Measurements from ENCODE around the gene SNAP91. TPM values are rescaled to one million over a fixed set of nuclear protein-coding genes. Genes with fewer than 3 reads are reported as not detected.

SNAP91 gene
- total RNA-seq, 1 experiment from 2014 or later: not detected

- Histone ChIP-seq H3K4me2 (ENCODE audit: low read length) (no peak overlapping the region), H3K27ac (ENCODE audit: low read length) (no peak overlapping the region), H3K9ac (ENCODE audit: low read length) (no peak overlapping the region), H3K27me3 (ENCODE audit: low read length) (no peaks in the 10 kb centered on the region), H3K79me2 (ENCODE audit: low read length) (no peaks in the 10 kb centered on the region), H3K4me1 (ENCODE audit: insufficient read depth, low read length) (peaks cover 14% of the 10 kb centered on the region), H3K4me3 (ENCODE audit: low read length) (no peak overlapping the region), H3K9me2 (replicated peaks; ENCODE audit: low read length) (no peaks in the 10 kb centered on the region), H3K36me3 (ENCODE audit: low read depth, low read length) (no peaks in the 10 kb centered on the region), H2AFZ (ENCODE audit: low read length) (no peak overlapping the region), H3F3A (ENCODE audit: low read length, unreplicated experiment) (no peaks in the 10 kb centered on the region), H4K20me1 (ENCODE audit: low read length) (no peaks in the 10 kb centered on the region), H3K9me3 (ENCODE audit: low read length) (no peaks in the 10 kb centered on the region)
- TF ChIP-seq EZH2phosphoT487 (IDR thresholded peaks at IDR 0.05; ENCODE audit: borderline replicate concordance, low read length) (no peak), CTCF (conservative IDR thresholded peaks at IDR 0.05; ENCODE audit: low read depth, low read length) (peak; percentile 86)
- intact Hi-C loops (cut with micrococcal nuclease): loop anchor here (1.0 to 5.0 kb wide), 5 partner anchors 50 to 293 kb away; partner anchors contain the start of gene ME1
- ATAC-seq (peak; percentile 34), DNase-seq (peak; percentile 85)
- BruUV-seq (replicated peaks): no TSS peak
- POLR2A ChIA-PET (ENCODE audit: unreplicated experiment): no interaction called here
- CTCF ChIA-PET: interaction anchor here (0.9 to 3.3 kb wide), 2 partner anchors 97 to 447 kb away, joined by 6 to 19 read pairs; partner anchors contain the start of gene DOP1A
These were observed 193.9 kb downstream of the SNAP91 start for GRCh38 chr6:83514866-83515466.

- H3K9ac ChIP-seq (ENCODE audit: low read length): no peak overlapping the region
- H3K4me3 ChIP-seq (ENCODE audit: low read length): no peak overlapping the region
- intact Hi-C loops (cut with micrococcal nuclease): loop anchor here (2.0 to 5.0 kb wide), 2 partner anchors 50 to 82 kb away; partner anchors contain the start of gene ME1
- H2AFZ ChIP-seq (ENCODE audit: low read length): no peak overlapping the region
- no peaks in the 10 kb centered on the region for H3K9me2 ChIP-seq (replicated peaks; ENCODE audit: low read length)
- TF ChIP-seq EZH2phosphoT487 (IDR thresholded peaks at IDR 0.05; ENCODE audit: borderline replicate concordance, low read length): no peak
- TF ChIP-seq CTCF (conservative IDR thresholded peaks at IDR 0.05; ENCODE audit: low read depth, low read length): no peak
- no peak for TF ChIP-seq EZH2 (IDR thresholded peaks at IDR 0.05; ENCODE audit: low read length, unreplicated experiment)
- H4K20me1 ChIP-seq (ENCODE audit: low read length): no peaks in the 10 kb centered on the region
- H3K27ac ChIP-seq (ENCODE audit: low read length): no peak overlapping the region
- POLR2A ChIA-PET (ENCODE audit: unreplicated experiment): no interaction called here
- DNase-seq: no peak
- peaks cover 17% of the 10 kb centered on the region for H3K4me1 ChIP-seq (ENCODE audit: insufficient read depth, low read length)
- CTCF ChIA-PET: interaction anchor here (0.6 to 3.3 kb wide), 4 partner anchors 96 to 1654 kb away, joined by 3 to 19 read pairs (median 4); partner anchors contain the start of gene DOP1A
- peak; percentile 6 for ATAC-seq
- H3K79me2 ChIP-seq (ENCODE audit: low read length): no peaks in the 10 kb centered on the region
- no TSS peak for BruUV-seq (replicated peaks)
- no peaks in the 10 kb centered on the region for H3K36me3 ChIP-seq (ENCODE audit: low read depth, low read length)
- H3F3A ChIP-seq (ENCODE audit: low read length, unreplicated experiment): no peaks in the 10 kb centered on the region
- no peaks in the 10 kb centered on the region for H3K9me3 ChIP-seq (ENCODE audit: low read length)
- H3K27me3 ChIP-seq (ENCODE audit: low read length): no peaks in the 10 kb centered on the region
- no peak overlapping the region for H3K4me2 ChIP-seq (ENCODE audit: low read length)
These were observed 194.4 kb downstream of the SNAP91 start for GRCh38 chr6:83514466-83514865.
